ENCODE results near the gene EREG. TPM values are rescaled to one million over a fixed set of nuclear protein-coding genes. Genes with fewer than 3 reads are reported as not detected.

The EREG gene
- total RNA-seq, 2 donors from 2014 or later, result 0.11 TPM; not detected in 1

DNA sequence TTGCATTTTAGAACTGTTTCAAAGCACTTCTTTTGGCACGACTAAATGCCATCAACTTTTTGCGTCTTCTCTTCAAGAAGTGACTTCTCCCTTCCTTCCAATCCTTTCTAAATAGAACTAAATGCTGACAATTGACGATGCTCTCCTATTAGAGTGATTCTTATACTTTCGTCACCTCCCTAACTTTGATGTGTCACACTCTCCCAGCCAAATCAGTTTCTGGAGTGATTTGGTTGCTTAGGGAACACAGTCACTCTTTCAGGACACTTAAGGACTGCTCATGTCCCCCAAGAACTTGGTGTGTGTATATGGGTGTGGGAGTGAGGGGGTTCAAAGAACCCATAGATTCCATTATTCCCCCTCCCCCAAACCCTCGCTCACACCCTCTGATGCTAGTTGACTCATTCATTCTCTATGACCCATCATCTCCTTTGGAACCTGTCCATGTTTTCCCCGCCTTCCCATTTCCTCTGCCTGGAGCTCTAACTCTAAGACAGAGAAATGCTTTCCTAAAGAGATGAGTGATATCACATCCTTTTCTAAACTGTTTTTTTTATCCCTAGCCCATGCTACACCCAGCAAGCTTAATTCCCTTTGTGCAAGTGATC lies 53.2 kb downstream of the EREG start:
- Histone ChIP-seq H3K9ac (ENCODE audit: extremely low read depth, low read length, poor library complexity, severe bottlenecking) (no peak overlapping the region), H3K4me3 (ENCODE audit: low read length) (no peak overlapping the region), H3K27ac (ENCODE audit: low read depth, low read length) (no peak overlapping the region), H3K4me1 (ENCODE audit: control insufficient read depth, insufficient read depth, low read length) (no peaks in the 10 kb centered on the region), H3K9me3 (ENCODE audit: control insufficient read depth, low read length) (no peaks in the 10 kb centered on the region), H3K27me3 (ENCODE audit: control insufficient read depth, insufficient read depth, low read length, poor library complexity, severe bottlenecking) (no peaks in the 10 kb centered on the region), H3K36me3 (ENCODE audit: control insufficient read depth, insufficient read depth, low read length) (no peaks in the 10 kb centered on the region)
- DNase-seq, result no peak
- 89 to 92% methylated on average over 6 of the region's 6 CpGs for WGBS, 2 experiments (ENCODE audit: insufficient coverage in 1 of 2, insufficient read length in 1 of 2)
- H3K27ac Mint-ChIP-seq, result no peak overlapping the region
- no peak overlapping the region for H3K4me3 Mint-ChIP-seq
- TF ChIP-seq, protein P1, sequence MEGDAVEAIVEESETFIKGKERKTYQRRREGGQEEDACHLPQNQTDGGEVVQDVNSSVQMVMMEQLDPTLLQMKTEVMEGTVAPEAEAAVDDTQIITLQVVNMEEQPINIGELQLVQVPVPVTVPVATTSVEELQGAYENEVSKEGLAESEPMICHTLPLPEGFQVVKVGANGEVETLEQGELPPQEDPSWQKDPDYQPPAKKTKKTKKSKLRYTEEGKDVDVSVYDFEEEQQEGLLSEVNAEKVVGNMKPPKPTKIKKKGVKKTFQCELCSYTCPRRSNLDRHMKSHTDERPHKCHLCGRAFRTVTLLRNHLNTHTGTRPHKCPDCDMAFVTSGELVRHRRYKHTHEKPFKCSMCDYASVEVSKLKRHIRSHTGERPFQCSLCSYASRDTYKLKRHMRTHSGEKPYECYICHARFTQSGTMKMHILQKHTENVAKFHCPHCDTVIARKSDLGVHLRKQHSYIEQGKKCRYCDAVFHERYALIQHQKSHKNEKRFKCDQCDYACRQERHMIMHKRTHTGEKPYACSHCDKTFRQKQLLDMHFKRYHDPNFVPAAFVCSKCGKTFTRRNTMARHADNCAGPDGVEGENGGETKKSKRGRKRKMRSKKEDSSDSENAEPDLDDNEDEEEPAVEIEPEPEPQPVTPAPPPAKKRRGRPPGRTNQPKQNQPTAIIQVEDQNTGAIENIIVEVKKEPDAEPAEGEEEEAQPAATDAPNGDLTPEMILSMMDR (conservative IDR thresholded peaks at IDR 0.05), result no peak
- H3K9me3 Mint-ChIP-seq, result peaks cover 7% of the 10 kb centered on the region
- peaks cover 2% of the 10 kb centered on the region for H3K4me1 Mint-ChIP-seq
- H3K36me3 Mint-ChIP-seq (ENCODE audit: low read depth), result no peaks in the 10 kb centered on the region
- H3K27me3 Mint-ChIP-seq (ENCODE audit: insufficient read depth), result no peaks in the 10 kb centered on the region

DNA sequence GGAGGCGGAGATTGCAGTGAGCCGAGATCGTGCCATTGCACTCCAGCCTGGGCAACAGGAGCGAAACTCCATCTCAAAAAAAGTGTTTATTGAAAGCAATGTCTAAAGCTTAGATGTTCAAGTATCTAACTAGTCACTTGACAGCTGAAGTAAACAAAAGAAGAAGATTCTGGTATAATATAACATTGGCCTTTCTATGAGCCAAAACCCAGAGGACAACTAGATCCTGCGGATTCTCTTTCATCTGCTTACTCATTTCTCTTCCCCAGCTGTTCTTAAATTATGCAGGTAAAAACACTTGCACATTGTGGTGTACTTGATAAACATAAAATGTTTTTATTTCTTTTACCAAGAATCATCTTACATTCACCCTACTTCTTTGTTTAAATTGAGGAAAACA lies 55.9 kb downstream of the EREG start:
- H3K36me3 Mint-ChIP-seq (ENCODE audit: low read depth), result no peaks in the 10 kb centered on the region
- Histone ChIP-seq H3K9me3 (ENCODE audit: control insufficient read depth, low read length) (no peaks in the 10 kb centered on the region), H3K36me3 (ENCODE audit: control insufficient read depth, insufficient read depth, low read length) (no peaks in the 10 kb centered on the region), H3K9ac (ENCODE audit: extremely low read depth, low read length, poor library complexity, severe bottlenecking) (no peak overlapping the region), H3K4me1 (ENCODE audit: control insufficient read depth, insufficient read depth, low read length) (no peaks in the 10 kb centered on the region), H3K27ac (ENCODE audit: low read depth, low read length) (no peak overlapping the region), H3K27me3 (ENCODE audit: control insufficient read depth, insufficient read depth, low read length, poor library complexity, severe bottlenecking) (no peaks in the 10 kb centered on the region), H3K4me3 (ENCODE audit: low read length) (no peak overlapping the region)
- peaks cover 7% of the 10 kb centered on the region for H3K9me3 Mint-ChIP-seq
- no peaks in the 10 kb centered on the region for H3K27me3 Mint-ChIP-seq (ENCODE audit: insufficient read depth)
- peaks cover 5% of the 10 kb centered on the region for H3K4me1 Mint-ChIP-seq
- WGBS, 2 experiments (ENCODE audit: insufficient coverage in 1 of 2, insufficient read length in 1 of 2), result 67% methylated on average over 5 of the region's 5 CpGs; no CpG with 5 or more reads in 1 of the 2 experiments
- no peak overlapping the region for H3K4me3 Mint-ChIP-seq
- H3K27ac Mint-ChIP-seq, result no peak overlapping the region
- TF ChIP-seq, protein P1 (conservative IDR thresholded peaks at IDR 0.05), result no peak
- DNase-seq, result no peak

DNA sequence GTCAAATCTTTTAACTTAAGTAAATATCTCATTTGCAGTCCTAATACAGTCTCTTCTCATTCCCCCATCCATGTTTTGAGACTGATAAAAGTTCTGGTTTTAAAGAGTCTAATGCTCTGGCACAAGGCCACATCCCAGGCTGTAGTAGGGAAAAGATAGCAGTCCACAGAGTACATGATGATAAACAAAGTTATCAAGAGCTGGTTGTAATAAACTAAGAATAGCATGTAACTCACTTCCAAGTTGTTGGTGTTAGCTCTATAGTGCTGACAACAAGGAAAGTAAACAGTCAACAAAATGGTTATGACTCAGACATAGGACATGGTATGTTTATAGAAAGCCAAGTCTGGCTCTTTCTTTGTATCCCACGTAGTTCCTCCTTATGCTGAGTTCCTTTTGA lies 58.2 kb downstream of the EREG start:
- Histone ChIP-seq H3K36me3 (ENCODE audit: control insufficient read depth, insufficient read depth, low read length) (no peaks in the 10 kb centered on the region), H3K4me1 (ENCODE audit: control insufficient read depth, insufficient read depth, low read length) (no peaks in the 10 kb centered on the region), H3K9ac (ENCODE audit: extremely low read depth, low read length, poor library complexity, severe bottlenecking) (no peak overlapping the region), H3K27ac (ENCODE audit: low read depth, low read length) (no peak overlapping the region), H3K9me3 (ENCODE audit: control insufficient read depth, low read length) (no peaks in the 10 kb centered on the region), H3K4me3 (ENCODE audit: low read length) (no peak overlapping the region), H3K27me3 (ENCODE audit: control insufficient read depth, insufficient read depth, low read length, poor library complexity, severe bottlenecking) (no peaks in the 10 kb centered on the region)
- peaks cover 7% of the 10 kb centered on the region for H3K9me3 Mint-ChIP-seq
- TF ChIP-seq, protein P1 (conservative IDR thresholded peaks at IDR 0.05), result no peak
- no peaks in the 10 kb centered on the region for H3K36me3 Mint-ChIP-seq (ENCODE audit: low read depth)
- DNase-seq, result no peak
- WGBS, 2 experiments (ENCODE audit: insufficient coverage in 1 of 2, insufficient read length in 1 of 2), result 55% methylated on average over 1 of the region's 1 CpG; no CpG with 5 or more reads in 1 of the 2 experiments
- peaks cover 5% of the 10 kb centered on the region for H3K4me1 Mint-ChIP-seq
- no peak overlapping the region for H3K27ac Mint-ChIP-seq
- H3K27me3 Mint-ChIP-seq (ENCODE audit: insufficient read depth), result no peaks in the 10 kb centered on the region
- no peak overlapping the region for H3K4me3 Mint-ChIP-seq

Measured in endodermal cell (in vitro differentiated cells).